Activated T-helper 1 cell treated with anti-CD3 and anti-CD28 coated beads, Interleukin-12 subunit alpha, Interleukin-12 subunit beta, Interleukin-2, Interleukin-4 antibody, amounts not matched to agents 30 ng/mL and 10 ng/mL and 1 ng/mL, durations not matched to agents 14 hours and 24 hours and 36 hours (primary cell): ENCODE results near the gene ADM. TPM values are rescaled to one million over a fixed set of nuclear protein-coding genes. Genes with fewer than 3 reads are reported as not detected.
A peak's percentile ranks its signal among the peaks of the same experiment; 100 is the strongest.

Experiments
- DNase-seq: peaks from one replicate; pipeline ENCODE4 v3.0.0; 2021; ENCODE audit warnings: low spot score
- H3K27ac Mint-ChIP-seq: one replicate; pipeline ENCODE4 v1.8.0; 2021; ENCODE audit warnings: mild to moderate bottlenecking, mixed read lengths
- H3K27me3 Mint-ChIP-seq: one replicate; pipeline ENCODE4 v1.8.0; 2022; ENCODE audit warnings: mild to moderate bottlenecking, moderate library complexity, mixed read lengths; ENCODE audit not compliant: insufficient read depth
- H3K36me3 Mint-ChIP-seq: one replicate; pipeline ENCODE4 v1.8.0; 2021; ENCODE audit warnings: low read depth, mixed read lengths
- H3K4me1 Mint-ChIP-seq: one replicate; pipeline ENCODE4 v1.8.0; 2021; ENCODE audit warnings: low read depth, mixed read lengths
- H3K4me3 Mint-ChIP-seq: one replicate; pipeline ENCODE4 v1.8.0; 2021; ENCODE audit warnings: mild to moderate bottlenecking, moderate library complexity, mixed read lengths
- H3K9me3 Mint-ChIP-seq: one replicate; pipeline ENCODE4 v1.8.0; 2021; ENCODE audit warnings: mixed read lengths
- intact Hi-C: fragments of 100-400 bp; cut with micrococcal nuclease; formaldehyde crosslinking; loops from one replicate; pipeline ENCODE4 v1.15.1; 2024
- total RNA-seq: library from RNA; stranded (reverse); gene quantifications from 2 replicates; pipeline ENCODE4 v1.2.3, GENCODE V29; 2022

ADM gene
- total RNA-seq, 1 donor from 2014 or later: 2.3 TPM

- Mint-ChIP-seq H3K4me1 (peaks cover 68% of the 10 kb centered on the region), H3K27me3 (peaks cover 52% of the 10 kb centered on the region), H3K27ac (peak overlapping the region; percentile 83), H3K9me3 (no peaks in the 10 kb centered on the region), H3K4me3 (peak overlapping the region; percentile 77), H3K36me3 (peaks cover 5% of the 10 kb centered on the region)
- intact Hi-C loops: loop anchor here (1.0 to 10.0 kb wide), 21 partner anchors 9 to 1623 kb away; partner anchors contain the start of genes AKIP1, DENND5A, RPL27A and SBF2
- DNase-seq: peak; percentile 71
Measured at GRCh38 chr11:10307400-10308200, 2.7 kb downstream of the ADM start.

GRCh38 chr11:10308201-10308954 lies 3.5 kb downstream of the ADM start:
- peaks cover 61% of the 10 kb centered on the region for H3K4me1 Mint-ChIP-seq
- peak overlapping the region; percentile 83 for H3K27ac Mint-ChIP-seq

DNA sequence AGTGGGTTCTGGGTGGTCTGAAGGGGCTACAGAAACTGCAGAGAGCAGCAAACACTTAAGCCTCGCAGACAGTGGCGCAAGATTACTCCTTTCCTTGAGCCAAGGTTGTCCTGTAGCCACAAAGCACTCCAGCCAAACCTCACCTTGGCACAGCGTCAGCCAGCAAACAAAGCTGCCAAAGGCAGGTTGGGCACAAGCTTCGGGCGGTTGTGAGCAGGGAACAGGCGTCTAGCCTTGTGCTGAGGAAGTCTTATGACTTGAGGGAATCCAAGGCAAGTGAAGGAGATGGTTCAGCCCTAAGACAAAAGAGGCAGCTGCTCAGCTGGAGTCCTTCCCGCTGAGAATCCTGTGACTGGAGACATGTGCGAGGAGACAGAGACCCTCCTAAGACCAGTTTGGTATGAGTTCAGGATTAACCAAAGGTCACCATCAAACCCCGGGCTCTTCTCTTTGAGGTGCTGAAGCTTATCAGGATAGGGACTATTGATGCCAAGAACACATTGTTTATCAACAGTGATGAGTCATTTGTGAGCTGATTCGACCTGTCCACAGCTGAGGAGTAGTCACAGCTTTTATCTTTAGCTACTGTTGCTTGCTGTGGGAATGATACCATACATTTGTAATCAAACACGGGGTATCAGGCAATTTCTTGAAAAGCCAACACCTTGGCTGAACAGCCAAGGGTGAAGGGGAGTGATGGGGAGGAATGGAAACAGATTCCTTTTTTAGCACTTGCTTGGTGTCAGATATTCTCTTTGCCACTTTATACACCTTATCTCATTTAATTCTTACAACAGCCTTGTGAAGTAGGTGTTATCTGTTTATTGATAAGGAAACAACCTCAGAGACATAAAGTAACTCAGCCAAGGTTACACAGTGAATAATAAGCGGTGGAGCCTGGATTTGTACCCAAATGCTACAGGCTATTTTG lies 4.6 kb downstream of the ADM start:
- intact Hi-C loops: loop anchor here (2.0 to 10.0 kb wide), 14 partner anchors 15 to 1625 kb away; partner anchors contain the start of genes AKIP1, DENND5A, RPL27A and SBF2
- Mint-ChIP-seq H3K27ac (no peak overlapping the region), H3K4me1 (peaks cover 53% of the 10 kb centered on the region), H3K4me3 (no peak overlapping the region), H3K36me3 (peaks cover 5% of the 10 kb centered on the region), H3K9me3 (no peaks in the 10 kb centered on the region), H3K27me3 (peaks cover 39% of the 10 kb centered on the region)
- no peak for DNase-seq

More at GRCh38 chr11:10308201-10308954, 3.5 kb downstream of the ADM start:
- H3K36me3 Mint-ChIP-seq: peaks cover 5% of the 10 kb centered on the region
- peak overlapping the region; percentile 77 for H3K4me3 Mint-ChIP-seq
- no peaks in the 10 kb centered on the region for H3K9me3 Mint-ChIP-seq
- DNase-seq: no peak
- H3K27me3 Mint-ChIP-seq: peaks cover 46% of the 10 kb centered on the region
- intact Hi-C loops: loop anchor here (1.0 to 10.0 kb wide), 17 partner anchors 14 to 1624 kb away; partner anchors contain the start of genes AKIP1, DENND5A, RPL27A and SBF2

DNA sequence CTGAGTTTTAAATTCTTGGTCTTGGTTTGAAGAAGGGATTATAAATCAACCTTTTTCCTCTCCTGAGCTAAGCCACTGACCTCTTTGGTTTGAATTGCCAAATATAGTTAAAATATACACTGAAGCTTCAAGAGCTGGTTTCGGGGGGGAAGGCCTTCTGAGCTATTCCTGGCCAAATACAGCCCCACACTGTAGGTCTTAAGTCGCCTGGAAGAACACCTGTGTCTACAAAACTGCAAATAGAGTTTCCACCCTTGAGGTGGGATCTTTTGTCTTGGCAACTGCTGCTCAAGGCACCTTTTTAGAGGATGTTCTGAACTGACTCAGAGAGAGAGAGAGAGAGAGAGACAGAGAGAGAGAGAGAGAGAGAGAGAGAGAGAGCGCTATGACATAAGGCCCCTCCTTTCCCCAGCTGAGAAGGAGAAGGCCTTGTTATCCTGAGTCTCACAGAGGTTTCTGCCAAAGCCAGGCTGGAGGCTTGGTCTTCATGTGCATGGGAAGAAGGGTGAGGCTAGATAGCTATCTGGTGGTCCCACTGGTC lies 5.5 kb downstream of the ADM start:
- no peak for DNase-seq
- Mint-ChIP-seq H3K4me3 (no peak overlapping the region), H3K4me1 (peaks cover 55% of the 10 kb centered on the region), H3K36me3 (peaks cover 5% of the 10 kb centered on the region), H3K9me3 (no peaks in the 10 kb centered on the region), H3K27me3 (peaks cover 33% of the 10 kb centered on the region), H3K27ac (peak overlapping the region; percentile 67)
- intact Hi-C loops: no loop called here

DNA sequence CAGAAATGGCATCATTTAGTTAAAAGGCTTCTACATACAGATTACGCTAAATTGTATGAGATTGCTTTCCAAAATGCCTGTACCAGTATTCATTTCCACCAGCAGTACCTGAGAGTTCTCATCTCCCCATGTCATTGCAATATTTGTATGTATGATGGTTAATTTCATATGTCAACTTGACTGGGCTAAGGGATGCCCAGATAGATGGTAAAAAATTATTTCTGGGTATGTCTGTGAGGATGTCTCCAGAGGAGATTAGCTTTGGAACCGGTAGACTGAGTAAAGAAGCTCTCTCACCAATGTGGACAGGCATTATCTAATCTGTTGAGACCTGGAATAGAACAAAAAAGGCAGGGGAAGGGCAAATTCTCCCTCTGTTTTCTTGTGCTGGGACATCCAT lies 6.9 kb downstream of the ADM start:
- Mint-ChIP-seq H3K27ac (no peak overlapping the region), H3K4me1 (peaks cover 41% of the 10 kb centered on the region), H3K36me3 (peaks cover 5% of the 10 kb centered on the region), H3K27me3 (peaks cover 28% of the 10 kb centered on the region), H3K9me3 (no peaks in the 10 kb centered on the region), H3K4me3 (no peak overlapping the region)
- intact Hi-C loops: no loop called here
- no peak for DNase-seq

GRCh38 chr11:10314199-10315072 lies 9.6 kb downstream of the ADM start:
- peaks cover 3% of the 10 kb centered on the region for H3K36me3 Mint-ChIP-seq
- peaks cover 30% of the 10 kb centered on the region for H3K4me1 Mint-ChIP-seq
- no peak overlapping the region for H3K4me3 Mint-ChIP-seq
- intact Hi-C loops: no loop called here
- H3K9me3 Mint-ChIP-seq: no peaks in the 10 kb centered on the region
- H3K27ac Mint-ChIP-seq: no peak overlapping the region
- peaks cover 20% of the 10 kb centered on the region for H3K27me3 Mint-ChIP-seq
- DNase-seq: no peak

GRCh38 chr11:10315083-10315482 lies 10.2 kb downstream of the ADM start:
- H3K4me1 Mint-ChIP-seq: peaks cover 24% of the 10 kb centered on the region
- H3K4me3 Mint-ChIP-seq: no peak overlapping the region
- no peaks in the 10 kb centered on the region for H3K9me3 Mint-ChIP-seq
- H3K27ac Mint-ChIP-seq: no peak overlapping the region
- H3K36me3 Mint-ChIP-seq: peaks cover 3% of the 10 kb centered on the region
- H3K27me3 Mint-ChIP-seq: peaks cover 17% of the 10 kb centered on the region
- no peak for DNase-seq
- intact Hi-C loops: no loop called here

DNA sequence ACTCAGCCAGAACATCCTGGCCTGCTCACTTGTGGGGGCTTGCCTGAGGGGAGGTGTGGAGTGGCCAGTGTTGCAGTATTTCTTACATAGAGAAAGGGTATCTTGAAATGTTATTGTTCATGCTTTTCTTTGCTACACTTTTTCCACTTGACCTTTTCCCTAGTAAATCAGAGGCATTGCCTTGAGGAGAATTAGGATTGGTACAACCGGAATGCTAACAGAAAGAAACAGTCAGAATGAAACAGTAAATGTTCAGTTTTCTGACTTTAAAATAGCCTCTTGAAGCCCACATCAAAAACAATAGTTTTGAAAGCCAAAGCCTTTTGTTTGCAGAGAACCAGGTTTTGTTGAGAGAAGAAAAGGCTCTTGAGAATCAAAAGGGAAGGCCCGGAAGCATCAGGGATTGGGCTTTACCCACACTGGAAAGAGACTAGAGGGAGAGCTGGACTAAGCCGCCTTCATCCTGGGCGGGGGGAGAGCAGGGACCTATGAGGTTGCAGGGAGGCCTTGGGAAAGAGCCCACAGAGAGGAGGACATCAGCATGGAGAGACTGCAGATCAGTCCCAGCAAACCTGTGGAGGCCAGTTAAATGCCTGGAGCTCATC lies 12.4 kb downstream of the ADM start:
- Mint-ChIP-seq H3K4me3 (no peak overlapping the region), H3K9me3 (no peaks in the 10 kb centered on the region), H3K4me1 (peaks cover 20% of the 10 kb centered on the region), H3K27me3 (peaks cover 9% of the 10 kb centered on the region), H3K27ac (no peak overlapping the region), H3K36me3 (no peaks in the 10 kb centered on the region)
- no peak for DNase-seq
- intact Hi-C loops: no loop called here

- DNase-seq: no peak
- no peak overlapping the region for H3K27ac Mint-ChIP-seq
- no peaks in the 10 kb centered on the region for H3K36me3 Mint-ChIP-seq
- intact Hi-C loops: no loop called here
- no peaks in the 10 kb centered on the region for H3K9me3 Mint-ChIP-seq
- no peak overlapping the region for H3K4me3 Mint-ChIP-seq
- H3K4me1 Mint-ChIP-seq: peaks cover 27% of the 10 kb centered on the region
- peaks cover 6% of the 10 kb centered on the region for H3K27me3 Mint-ChIP-seq
Measured at GRCh38 chr11:10317776-10318526, 13.1 kb downstream of the ADM start.

DNA sequence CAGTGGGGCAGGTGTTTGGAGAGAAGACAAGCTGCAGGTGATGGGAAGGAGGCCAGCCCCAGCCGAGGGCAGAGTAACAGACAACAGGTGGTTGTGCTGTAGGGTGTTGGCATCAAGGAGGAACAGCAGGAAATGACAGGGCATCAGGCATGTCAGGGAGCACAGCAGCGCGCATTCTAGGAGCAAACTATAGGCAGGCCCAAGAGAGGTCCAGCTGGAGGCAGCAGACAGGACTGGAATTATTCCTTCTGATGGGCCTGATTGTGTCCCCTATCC lies 13.6 kb downstream of the ADM start:
- H3K9me3 Mint-ChIP-seq: no peaks in the 10 kb centered on the region
- peaks cover 32% of the 10 kb centered on the region for H3K4me1 Mint-ChIP-seq
- no peak overlapping the region for H3K4me3 Mint-ChIP-seq
- H3K27me3 Mint-ChIP-seq: peaks cover 6% of the 10 kb centered on the region
- DNase-seq: no peak
- H3K27ac Mint-ChIP-seq: no peak overlapping the region
- intact Hi-C loops: no loop called here
- H3K36me3 Mint-ChIP-seq: no peaks in the 10 kb centered on the region
